ENCODE results near the gene NR5A2.

Gene NR5A2

GRCh38 chr1:200021577-200022238, 5.8 kb upstream of the NR5A2 start:
- intact Hi-C loops (cut with DNase I; ENCODE audit: low total_unique reads): no loop called here
- Histone ChIP-seq H3K27ac (no peak overlapping the region), H3K36me3 (no peaks in the 10 kb centered on the region), H3K4me3 (no peak overlapping the region), H3K27me3 (peaks cover 0 to 8% of the 10 kb centered on the region in 2 donors), H3K9me3 (no peaks in the 10 kb centered on the region), H3K4me1 (no peaks in the 10 kb centered on the region)
- no peak for DNase-seq
- TF ChIP-seq CTCF (IDR thresholded peaks at IDR 0.05): no peak

GRCh38 chr1:200022239-200022804, 5.2 kb upstream of the NR5A2 start:
- Histone ChIP-seq H3K4me3 (no peak overlapping the region), H3K27ac (no peak overlapping the region), H3K36me3 (no peaks in the 10 kb centered on the region), H3K4me1 (no peaks in the 10 kb centered on the region), H3K27me3 (peaks cover 0 to 8% of the 10 kb centered on the region in 2 donors), H3K9me3 (no peaks in the 10 kb centered on the region)
- no peak for DNase-seq
- intact Hi-C loops (cut with DNase I; ENCODE audit: low total_unique reads): no loop called here
- no peak for TF ChIP-seq CTCF (IDR thresholded peaks at IDR 0.05)

- Histone ChIP-seq H3K9me3 (no peaks in the 10 kb centered on the region), H3K4me1 (peaks cover 0 to 11% (median 6%) of the 10 kb centered on the region in 4 donors), H3K27me3 (peaks cover 0 to 47% of the 10 kb centered on the region in 2 donors), H3K36me3 (no peaks in the 10 kb centered on the region), H3K27ac (no peak overlapping the region), H3K4me3 (peak overlapping the region; percentile 24 to 41)
- intact Hi-C loops (cut with DNase I; ENCODE audit: low total_unique reads): no loop called here
- DNase-seq: no peak
- TF ChIP-seq CTCF (IDR thresholded peaks at IDR 0.05): no peak
Observed at GRCh38 chr1:200028586-200029034, 1.1 kb downstream of the NR5A2 start.

- intact Hi-C loops (cut with DNase I; ENCODE audit: low total_unique reads): no loop called here
- H3K27me3 ChIP-seq: peaks cover 0 to 53% of the 10 kb centered on the region in 2 donors
- peaks cover 0 to 17% (median 6%) of the 10 kb centered on the region in 4 donors for H3K4me1 ChIP-seq
- H3K36me3 ChIP-seq: no peaks in the 10 kb centered on the region
- no peak for DNase-seq
- no peaks in the 10 kb centered on the region for H3K9me3 ChIP-seq
- H3K4me3 ChIP-seq: peak overlapping the region; percentile 24 to 41
- no peak for TF ChIP-seq CTCF (IDR thresholded peaks at IDR 0.05)
- no peak overlapping the region for H3K27ac ChIP-seq
Observed at GRCh38 chr1:200029035-200029821, 1.7 kb downstream of the NR5A2 start.

GRCh38 chr1:200029822-200030152, 2.3 kb downstream of the NR5A2 start:
- no peak for TF ChIP-seq CTCF (IDR thresholded peaks at IDR 0.05)
- no peaks in the 10 kb centered on the region for H3K9me3 ChIP-seq
- no peaks in the 10 kb centered on the region for H3K36me3 ChIP-seq
- H3K27me3 ChIP-seq: peaks cover 0 to 57% of the 10 kb centered on the region in 2 donors
- intact Hi-C loops (cut with DNase I; ENCODE audit: low total_unique reads): no loop called here
- DNase-seq: no peak
- no peak overlapping the region for H3K27ac ChIP-seq
- no peak overlapping the region for H3K4me3 ChIP-seq
- H3K4me1 ChIP-seq: peaks cover 0 to 23% (median 9%) of the 10 kb centered on the region in 4 donors

All from tibial artery (tissue), 4 donors.